GM18868 (cell line): Measurements from ENCODE around the gene VAT1L.

Source experiments
- ATAC-seq: cut with Tn5 transposase; IDR thresholded peaks from one replicate; pipeline ENCODE4 v1.9.1; 2021; ENCODE audit warnings: mild to moderate bottlenecking, moderate library complexity; ENCODE audit not compliant: unreplicated experiment

VAT1L gene

GRCh38 chr16:77833921-77834634 lies 45.7 kb downstream of the VAT1L start:
- no peak for ATAC-seq

GRCh38 chr16:77834635-77835540 lies 46.5 kb downstream of the VAT1L start:
- no peak for ATAC-seq

DNA sequence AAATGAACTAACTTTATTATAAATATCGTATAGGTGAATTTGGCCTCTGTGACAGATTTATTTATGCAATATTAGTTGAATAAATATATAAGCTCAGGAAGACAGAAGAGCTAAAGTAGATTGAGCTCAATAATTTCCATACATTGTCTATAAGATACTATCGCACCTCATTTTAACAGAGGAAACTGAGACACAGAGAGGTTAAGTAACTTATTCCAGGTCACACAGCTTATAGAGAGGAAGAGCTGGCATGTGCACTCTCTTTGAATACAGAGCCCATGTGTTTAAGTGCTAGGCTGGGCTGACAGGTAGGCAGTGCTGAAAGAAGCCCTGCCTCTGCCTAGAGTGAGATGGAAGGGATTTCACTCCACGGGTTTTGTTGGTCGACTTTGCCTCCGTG lies 48.4 kb downstream of the VAT1L start:
- no peak for ATAC-seq

GRCh38 chr16:77838597-77839255 lies 50.4 kb downstream of the VAT1L start:
- no peak for ATAC-seq

GRCh38 chr16:77840093-77840492 lies 51.7 kb downstream of the VAT1L start:
- no peak for ATAC-seq

GRCh38 chr16:77840673-77841501 lies 52.5 kb downstream of the VAT1L start:
- ATAC-seq: no peak

GRCh38 chr16:77841502-77841763 lies 53.1 kb downstream of the VAT1L start:
- ATAC-seq: no peak

DNA sequence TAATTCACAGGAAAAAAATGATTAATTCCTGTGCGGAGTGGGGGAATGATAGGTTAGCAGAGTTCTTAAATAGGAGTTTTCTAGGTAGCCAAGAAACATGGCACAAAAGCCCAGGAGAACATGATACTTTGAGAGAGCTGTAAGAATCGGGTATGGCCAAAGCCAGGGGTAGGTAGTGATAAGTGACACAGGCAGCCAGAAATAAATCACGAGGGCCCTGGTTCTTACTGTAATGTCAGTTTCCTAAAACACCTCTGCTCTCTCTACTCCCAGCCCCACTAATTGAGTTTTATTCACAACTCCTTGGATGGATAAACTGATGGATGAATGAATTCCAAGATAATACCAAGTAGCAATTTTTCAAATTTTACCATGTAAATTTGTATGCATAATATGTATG lies 54.1 kb downstream of the VAT1L start:
- no peak for ATAC-seq

DNA sequence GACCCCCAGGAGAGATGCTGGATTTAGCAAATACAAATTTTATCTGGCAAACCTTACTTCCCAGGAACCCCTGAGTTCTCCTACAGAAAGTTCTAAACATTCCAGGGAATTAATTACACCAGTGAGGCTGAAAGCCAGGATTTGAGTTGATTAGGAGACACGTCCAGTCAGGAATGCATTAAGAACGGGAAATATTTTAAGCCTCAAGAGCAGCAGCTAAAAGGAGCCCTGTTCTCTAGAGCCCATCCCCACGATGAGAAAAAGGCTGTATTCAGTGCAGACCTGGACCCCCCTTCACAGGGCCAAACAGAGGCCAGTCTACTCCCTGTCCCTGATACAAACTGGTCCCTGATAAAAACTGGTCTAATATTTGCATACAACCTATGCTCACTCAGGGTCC lies 55.0 kb downstream of the VAT1L start:
- ATAC-seq: no peak

DNA sequence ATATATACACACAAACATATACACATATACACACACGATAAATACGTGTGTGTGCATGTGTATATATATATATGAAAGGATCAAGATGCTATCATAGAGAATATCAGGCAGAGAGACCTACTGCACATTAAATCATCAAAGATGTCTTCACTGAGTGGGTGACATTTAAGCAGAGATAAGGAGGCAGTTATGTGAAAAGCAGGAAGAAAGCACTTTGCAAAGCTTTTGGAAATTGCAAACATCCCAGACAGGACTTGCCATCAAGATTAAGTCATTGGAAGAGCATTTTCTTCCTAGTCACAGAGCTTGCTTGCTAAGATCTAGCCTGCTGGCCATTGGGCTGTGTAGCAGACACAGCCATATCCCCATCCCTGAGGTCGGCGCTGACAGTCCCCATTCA lies 56.4 kb downstream of the VAT1L start:
- ATAC-seq: no peak

GRCh38 chr16:77849646-77850258 lies 61.4 kb downstream of the VAT1L start:
- ATAC-seq: no peak

DNA sequence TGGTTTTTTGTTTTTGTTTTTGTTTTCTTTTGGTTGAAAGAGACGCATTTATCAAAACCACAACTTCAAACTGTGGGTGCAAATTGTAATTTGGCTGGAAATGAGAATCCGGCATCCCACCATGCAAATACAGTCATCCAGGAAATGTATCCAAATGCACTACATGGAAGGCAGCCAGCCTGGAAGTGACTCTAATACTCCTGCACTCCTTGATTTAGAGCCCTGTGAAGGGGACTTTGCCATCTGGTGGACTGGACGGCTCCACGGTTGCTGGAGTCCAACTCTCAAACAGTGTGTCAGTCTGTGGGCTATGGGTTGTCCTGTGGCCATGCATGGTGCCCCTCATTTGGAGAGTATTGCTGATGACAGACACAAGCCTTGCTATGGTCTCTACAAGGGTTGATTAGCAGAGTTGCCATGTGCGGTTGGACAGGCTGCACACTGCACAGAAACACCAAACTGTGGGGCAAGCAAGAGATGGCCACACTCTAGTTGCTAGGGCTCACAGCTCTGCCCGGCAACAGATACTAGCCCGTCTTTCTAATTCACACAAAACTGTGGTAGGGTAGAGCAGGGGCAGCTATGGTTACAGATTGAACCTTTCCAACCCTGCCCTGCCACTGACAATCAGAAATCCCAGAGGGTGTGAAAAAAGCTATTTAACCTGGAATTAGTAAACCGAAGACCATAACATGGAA lies 62.4 kb downstream of the VAT1L start:
- ATAC-seq: no peak

DNA sequence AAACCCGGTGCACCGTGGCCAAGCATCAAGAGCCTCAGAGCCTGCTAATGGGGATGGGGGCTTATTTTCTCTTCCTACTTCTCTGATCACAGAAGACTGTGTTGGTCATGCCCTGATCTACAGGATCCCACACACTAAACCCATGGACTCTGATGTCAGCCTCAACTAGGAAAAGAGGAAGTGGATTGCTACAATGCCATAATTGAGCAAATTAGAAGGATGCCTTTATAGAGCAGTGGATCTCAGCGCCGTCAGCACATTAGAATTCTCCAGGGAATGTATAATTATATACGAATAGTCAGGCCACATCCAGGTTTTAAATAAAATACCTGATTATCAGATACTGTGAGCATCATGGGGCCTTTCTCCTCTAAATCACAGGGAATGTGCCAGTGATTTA lies 64.8 kb downstream of the VAT1L start:
- ATAC-seq: no peak

DNA sequence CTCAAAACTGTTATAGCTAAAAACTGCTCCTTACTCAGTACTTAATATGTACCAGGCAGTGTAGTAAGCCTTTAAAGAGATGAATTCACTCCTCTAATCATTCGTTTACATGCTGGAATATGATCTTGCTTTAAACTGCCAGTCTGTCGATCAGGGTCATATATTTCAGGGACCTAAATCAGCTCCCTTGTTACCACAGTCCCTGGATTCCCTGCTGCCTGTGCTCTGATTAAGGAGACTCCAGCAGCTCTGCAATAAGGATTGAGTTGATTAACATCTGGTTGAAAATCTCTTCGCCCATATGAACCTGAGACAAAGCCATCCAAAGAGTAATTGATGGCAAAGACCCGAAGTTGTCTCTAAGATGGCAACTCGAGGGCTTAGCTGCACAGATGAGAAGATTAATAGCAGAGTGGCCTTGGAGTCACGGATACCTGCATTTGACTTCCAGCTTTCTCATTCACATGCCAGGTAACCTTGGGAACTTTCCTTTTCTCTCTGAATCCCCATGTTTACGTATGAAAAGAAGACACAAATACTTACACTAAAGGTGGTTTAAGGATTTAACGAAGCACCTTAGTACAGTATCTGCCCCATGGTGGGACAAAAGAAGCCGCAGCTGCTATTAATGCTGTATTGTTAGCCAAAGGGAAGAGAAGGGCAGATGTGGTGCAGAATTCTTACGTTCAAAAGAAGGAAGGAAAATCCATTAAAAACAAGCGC lies 68.2 kb downstream of the VAT1L start:
- no peak for ATAC-seq

GRCh38 chr16:77858060-77858459 lies 69.7 kb downstream of the VAT1L start:
- ATAC-seq: no peak

- ATAC-seq: no peak
These were observed 71.3 kb downstream of the VAT1L start for GRCh38 chr16:77859493-77860232.

DNA sequence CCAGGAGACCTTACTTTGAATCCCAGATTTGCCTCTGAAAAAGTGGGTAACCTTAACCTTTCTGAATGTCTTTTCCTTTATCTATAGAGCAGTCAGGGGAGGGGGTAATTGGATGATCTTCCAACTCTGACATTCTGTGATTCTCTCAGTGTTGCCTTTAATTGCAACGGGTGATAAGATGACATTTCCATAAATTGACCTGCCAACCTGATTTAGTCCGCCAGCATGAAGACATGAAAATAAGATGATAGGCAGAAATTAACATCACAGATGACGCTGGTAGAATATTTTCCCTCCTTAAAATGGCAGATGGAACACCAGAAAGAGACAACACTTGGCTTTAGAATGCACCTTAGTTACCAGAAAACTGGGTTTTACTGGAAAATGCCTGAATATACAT lies 72.6 kb downstream of the VAT1L start:
- ATAC-seq: no peak

GRCh38 chr16:77863250-77863649 lies 74.9 kb downstream of the VAT1L start:
- no peak for ATAC-seq

DNA sequence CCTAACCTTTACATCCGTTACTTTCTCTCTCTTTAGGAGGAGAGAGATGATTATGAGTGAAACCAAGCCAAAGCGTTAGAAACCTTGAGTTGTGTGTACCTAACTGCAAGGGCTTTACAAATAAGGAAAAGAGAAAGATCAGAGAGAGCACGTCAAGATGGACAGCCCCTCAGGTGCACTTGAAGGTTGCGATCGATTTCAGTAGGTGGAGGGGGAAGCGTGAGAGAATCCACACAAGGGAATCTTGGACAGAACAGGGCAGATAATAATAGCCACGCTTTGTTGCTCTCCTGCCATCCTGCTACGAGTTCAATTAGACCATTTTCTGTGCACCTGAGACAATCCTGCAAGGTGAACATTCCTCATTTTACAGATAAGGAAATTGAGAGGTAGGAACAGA lies 78.4 kb downstream of the VAT1L start:
- no peak for ATAC-seq
